ENCODE measurements around the gene HPS1. TPM values are rescaled to one million over a fixed set of nuclear protein-coding genes. Genes with fewer than 3 reads are reported as not detected.

HPS1 gene
- total RNA-seq, 2 donors from 2014 or later = 40.0 to 53.7 TPM

DNA sequence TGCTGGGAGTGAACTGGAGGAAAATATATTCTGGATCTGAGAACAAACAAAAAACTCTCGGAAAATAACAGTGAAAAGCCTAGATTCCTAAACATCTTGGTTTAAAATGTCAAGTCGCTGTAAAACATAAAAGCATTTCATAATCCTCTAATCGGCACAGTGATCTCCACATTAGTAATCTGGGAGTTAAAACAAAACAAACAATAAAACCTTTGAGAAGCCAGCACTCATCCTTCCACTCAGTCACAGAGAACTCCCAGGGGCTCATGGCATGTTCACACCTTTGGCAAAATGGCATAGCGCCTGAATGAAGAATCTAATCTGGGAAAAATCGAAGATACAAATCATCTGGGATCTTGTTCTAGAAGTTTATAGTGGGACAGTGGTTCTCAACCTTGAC is 24.1 kb upstream of the HPS1 start:
- ATAC-seq (no peak), DNase-seq (no peak)
- Histone ChIP-seq H3K4me3 (no peak overlapping the region), H3K9me3 (no peaks in the 10 kb centered on the region), H3K36me3 (replicated peaks in 1 of 2; ENCODE audit: insufficient read depth in 1 of 2, low read depth in 2 of 2) (no peaks in the 10 kb centered on the region), H3K4me1 (peaks cover 9% of the 10 kb centered on the region), H3K27ac (no peak overlapping the region), H3K27me3 (no peaks in the 10 kb centered on the region)
- intact Hi-C loops (cut with DNase I) = no loop called here
- 73 to 77% methylated on average over 5 of the region's 5 CpGs for WGBS, 2 donors
- TF ChIP-seq CTCF (IDR thresholded peaks at IDR 0.05) (no peak), POLR2A (IDR thresholded peaks at IDR 0.05) (no peak)

GRCh38 chr10:98469001-98469931 is 22.5 kb upstream of the HPS1 start:
- no peak for DNase-seq
- ATAC-seq = no peak
- WGBS, 2 donors = 74 to 77% methylated on average over 2 of the region's 2 CpGs
- Histone ChIP-seq H3K4me3 (no peak overlapping the region), H3K27me3 (no peaks in the 10 kb centered on the region), H3K4me1 (peaks cover 9% of the 10 kb centered on the region), H3K36me3 (replicated peaks in 1 of 2; ENCODE audit: insufficient read depth in 1 of 2, low read depth in 2 of 2) (no peaks in the 10 kb centered on the region), H3K9me3 (no peaks in the 10 kb centered on the region), H3K27ac (no peak overlapping the region)
- intact Hi-C loops (cut with DNase I) = loop anchor here (5.0 kb wide), 2 partner anchors 698 to 778 kb away; no protein-coding TSS in a partner anchor
- TF ChIP-seq POLR2A (IDR thresholded peaks at IDR 0.05) = no peak
- no peak for TF ChIP-seq CTCF (IDR thresholded peaks at IDR 0.05)

GRCh38 chr10:98467506-98468318 is 21.0 kb upstream of the HPS1 start:
- Histone ChIP-seq H3K4me3 (peak overlapping the region; percentile 23 to 36), H3K27ac (peak overlapping the region in 1 of 4 donors; percentile 42), H3K36me3 (replicated peaks in 1 of 2; ENCODE audit: insufficient read depth in 1 of 2, low read depth in 2 of 2) (no peaks in the 10 kb centered on the region), H3K4me1 (peaks cover 9% of the 10 kb centered on the region), H3K9me3 (no peaks in the 10 kb centered on the region), H3K27me3 (no peaks in the 10 kb centered on the region)
- DNase-seq = peak; percentile 80 to 88 (median 85)
- intact Hi-C loops (cut with DNase I) = loop anchor here (5.0 kb wide), 2 partner anchors 700 to 780 kb away; no protein-coding TSS in a partner anchor
- ATAC-seq = peak; percentile 99
- 0 to 1% methylated on average over 11 to 43 of the region's 44 CpGs for WGBS, 2 donors
- TF ChIP-seq CTCF (IDR thresholded peaks at IDR 0.05) (peak; percentile 74 to 98 (median 94)), POLR2A (IDR thresholded peaks at IDR 0.05) (peak in 2 of 3 donors; percentile 40 to 54)

DNA sequence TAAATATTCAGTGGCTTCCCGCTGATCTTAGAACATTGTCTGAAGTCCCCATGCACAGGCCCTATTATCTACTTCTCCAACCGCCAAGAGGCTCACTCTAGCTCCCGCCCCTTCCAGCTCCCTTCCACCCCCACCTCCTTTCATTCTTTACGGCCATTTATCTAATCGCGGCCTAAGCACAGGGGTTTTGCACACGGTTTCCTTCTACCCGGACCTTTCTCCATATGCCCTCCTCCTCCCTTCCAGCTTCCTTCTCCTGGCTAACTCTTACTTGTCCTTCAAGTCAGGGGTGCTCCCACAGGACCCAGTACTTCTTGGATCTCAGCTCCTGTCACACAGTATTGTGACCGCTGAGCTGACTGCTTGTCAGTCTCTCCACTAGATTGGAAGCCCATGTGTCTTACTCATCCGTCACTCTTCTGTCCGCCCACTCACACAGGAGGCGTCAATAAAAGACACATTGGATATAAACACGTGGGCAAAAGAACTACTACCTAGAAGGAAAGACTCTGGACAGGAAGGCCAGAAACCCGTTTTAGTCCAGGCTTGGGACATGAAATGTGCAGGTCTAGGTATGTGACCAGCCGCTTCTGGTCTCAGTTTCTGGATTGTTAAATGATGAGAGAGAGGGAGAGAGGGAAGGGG is 20.2 kb upstream of the HPS1 start:
- 51 to 55% methylated on average over 15 of the region's 15 CpGs for WGBS, 2 donors
- Histone ChIP-seq H3K36me3 (replicated peaks in 1 of 2; ENCODE audit: insufficient read depth in 1 of 2, low read depth in 2 of 2) (no peaks in the 10 kb centered on the region), H3K27ac (no peak overlapping the region), H3K9me3 (no peaks in the 10 kb centered on the region), H3K27me3 (no peaks in the 10 kb centered on the region), H3K4me1 (peaks cover 9% of the 10 kb centered on the region), H3K4me3 (no peak overlapping the region)
- intact Hi-C loops (cut with DNase I) = loop anchor here (5.0 kb wide), 2 partner anchors 700 to 780 kb away; no protein-coding TSS in a partner anchor
- no peak for ATAC-seq
- no peak for TF ChIP-seq POLR2A (IDR thresholded peaks at IDR 0.05)
- no peak for TF ChIP-seq CTCF (IDR thresholded peaks at IDR 0.05)
- DNase-seq = no peak
